Measurements from ENCODE around the gene WDFY3.

The WDFY3 gene

DNA sequence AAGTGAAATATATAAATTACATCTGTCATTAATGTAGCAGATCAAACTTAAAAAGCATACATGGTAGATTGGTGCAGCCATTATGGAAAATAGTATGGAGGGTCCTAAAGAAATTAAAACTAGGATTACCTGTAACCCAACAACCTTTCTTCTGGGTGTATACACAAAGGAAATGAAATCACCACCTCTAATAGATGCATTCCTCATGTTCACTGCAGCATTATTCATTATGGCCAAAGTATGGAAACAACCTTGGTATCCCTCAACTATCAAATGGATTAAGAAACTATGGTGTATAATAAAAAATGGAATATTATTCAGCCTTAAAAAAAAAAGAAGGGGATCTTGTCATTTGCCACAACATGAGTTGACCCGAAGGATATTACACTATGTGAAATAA is 13.7 kb downstream of the WDFY3 start:
- no peak for TF ChIP-seq CTCF (IDR thresholded peaks at IDR 0.05; ENCODE audit: low read depth, low read length)
- DNase-seq (ENCODE audit: low read depth in 2 of 2), result no peak
- H3K4me3 ChIP-seq (replicated peaks in 1 of 2; ENCODE audit: low read depth in 2 of 2, low read length in 2 of 2), result no peak overlapping the region

- DNase-seq (ENCODE audit: low read depth in 2 of 2), result peak; percentile 34 to 85
- H3K4me3 ChIP-seq (replicated peaks in 1 of 2; ENCODE audit: low read depth in 2 of 2, low read length in 2 of 2), result no peak overlapping the region
- no peak for TF ChIP-seq CTCF (IDR thresholded peaks at IDR 0.05; ENCODE audit: low read depth, low read length)
Observed at GRCh38 chr4:84952004-84952403, 14.5 kb downstream of the WDFY3 start.

DNA sequence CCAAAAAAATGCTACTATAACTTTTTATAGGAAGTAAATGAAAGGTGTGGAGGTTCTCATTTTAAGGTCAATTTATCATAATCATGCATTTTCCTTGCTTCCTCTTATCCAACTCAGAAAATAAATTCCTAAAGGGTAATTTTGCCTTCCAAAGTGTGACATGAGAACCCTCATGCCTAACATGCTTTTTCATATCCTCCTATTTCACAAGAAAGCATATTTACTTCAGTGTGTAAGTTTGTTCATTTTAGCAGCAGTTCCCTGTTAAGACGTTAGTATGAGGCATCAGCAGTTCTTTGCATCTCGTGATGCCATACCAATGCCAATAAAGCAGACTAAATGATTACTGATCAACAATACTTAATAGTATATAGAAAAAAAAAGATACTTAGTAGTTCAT is 18.4 kb downstream of the WDFY3 start:
- DNase-seq (ENCODE audit: low read depth in 2 of 2), result peak; percentile 44 to 55
- H3K4me3 ChIP-seq (replicated peaks in 1 of 2; ENCODE audit: low read depth in 2 of 2, low read length in 2 of 2), result no peak overlapping the region
- no peak for TF ChIP-seq CTCF (IDR thresholded peaks at IDR 0.05; ENCODE audit: low read depth, low read length)

GRCh38 chr4:84944947-84945346 is 21.5 kb downstream of the WDFY3 start:
- DNase-seq (ENCODE audit: low read depth in 2 of 2), result peak in 1 of 2 donors; percentile 76
- no peak overlapping the region for H3K4me3 ChIP-seq (replicated peaks in 1 of 2; ENCODE audit: low read depth in 2 of 2, low read length in 2 of 2)
- no peak for TF ChIP-seq CTCF (IDR thresholded peaks at IDR 0.05; ENCODE audit: low read depth, low read length)

- DNase-seq (ENCODE audit: low read depth in 2 of 2), result no peak
- TF ChIP-seq CTCF (IDR thresholded peaks at IDR 0.05; ENCODE audit: low read depth, low read length), result no peak
- no peak overlapping the region for H3K4me3 ChIP-seq (replicated peaks in 1 of 2; ENCODE audit: low read depth in 2 of 2, low read length in 2 of 2)
Observed at GRCh38 chr4:84940960-84941359, 25.5 kb downstream of the WDFY3 start.

DNA sequence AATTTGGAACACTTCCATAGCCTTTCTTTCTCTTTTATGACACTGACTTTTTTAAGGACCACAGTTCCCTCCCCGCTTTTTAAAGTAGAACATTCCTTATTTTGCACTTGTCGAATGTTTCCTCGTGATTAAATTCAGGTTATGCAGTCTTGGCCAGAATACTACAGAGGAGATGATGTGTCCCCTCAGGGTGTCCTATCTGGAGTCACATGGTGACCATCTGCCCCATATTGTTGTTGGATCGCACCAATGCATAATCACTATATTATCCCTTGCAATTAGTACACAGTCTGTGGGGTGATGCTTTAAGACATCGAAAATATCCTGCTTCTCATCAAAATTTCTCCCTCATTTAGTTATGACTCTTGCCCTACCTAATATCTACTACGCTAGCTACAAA is 27.4 kb downstream of the WDFY3 start:
- DNase-seq (ENCODE audit: low read depth in 2 of 2), result no peak
- TF ChIP-seq CTCF (IDR thresholded peaks at IDR 0.05; ENCODE audit: low read depth, low read length), result no peak

GRCh38 chr4:84938316-84938715 is 28.2 kb downstream of the WDFY3 start:
- TF ChIP-seq CTCF (IDR thresholded peaks at IDR 0.05; ENCODE audit: low read depth, low read length), result no peak
- peak; percentile 79 for DNase-seq (ENCODE audit: low read depth in 2 of 2)
- H3K4me3 ChIP-seq (replicated peaks in 1 of 2; ENCODE audit: low read depth in 2 of 2, low read length in 2 of 2), result no peak overlapping the region

More for the DNA sequence above, 27.4 kb downstream of the WDFY3 start:
- H3K4me3 ChIP-seq (replicated peaks in 1 of 2; ENCODE audit: low read depth in 2 of 2, low read length in 2 of 2), result no peak overlapping the region

All from cardiac fibroblast (primary cell).